NB4 (cell line): ENCODE measurements around the gene LILRA2.

Experiments used
- POLR2A ChIP-seq: IDR thresholded peaks from 2 replicates; pipeline ENCODE4 v1.6.1; 2011; ENCODE audit warnings: mild to moderate bottlenecking; ENCODE audit not compliant: insufficient read length; ENCODE audit errors: extremely low read depth
- TF ChIP-seq, protein P1 (sequence below): IDR thresholded peaks from one replicate; pipeline ENCODE4 v1.5.1; 2012; ENCODE audit warnings: low read depth, low read length

DNA sequence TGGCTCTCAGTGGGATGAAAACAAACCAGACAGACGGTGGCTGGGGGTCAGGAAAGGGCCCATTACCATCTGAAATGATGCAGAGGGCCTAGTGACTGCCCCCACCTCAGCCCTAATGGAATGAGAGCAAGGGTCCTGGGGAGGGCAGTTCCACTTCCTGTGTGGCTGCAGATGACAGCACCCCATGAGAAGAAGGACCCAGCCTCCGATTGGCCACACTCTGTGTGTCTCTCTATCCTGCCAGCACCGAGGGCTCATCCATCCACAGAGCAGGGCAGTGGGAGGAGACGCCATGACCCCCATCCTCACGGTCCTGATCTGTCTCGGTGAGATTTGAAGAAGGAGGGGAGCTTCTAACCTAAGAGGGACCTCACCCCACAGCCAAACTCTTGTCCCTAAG is 57.2 kb downstream of the LILRA2 start:
- TF ChIP-seq POLR2A, result no peak
- TF ChIP-seq, protein P1, sequence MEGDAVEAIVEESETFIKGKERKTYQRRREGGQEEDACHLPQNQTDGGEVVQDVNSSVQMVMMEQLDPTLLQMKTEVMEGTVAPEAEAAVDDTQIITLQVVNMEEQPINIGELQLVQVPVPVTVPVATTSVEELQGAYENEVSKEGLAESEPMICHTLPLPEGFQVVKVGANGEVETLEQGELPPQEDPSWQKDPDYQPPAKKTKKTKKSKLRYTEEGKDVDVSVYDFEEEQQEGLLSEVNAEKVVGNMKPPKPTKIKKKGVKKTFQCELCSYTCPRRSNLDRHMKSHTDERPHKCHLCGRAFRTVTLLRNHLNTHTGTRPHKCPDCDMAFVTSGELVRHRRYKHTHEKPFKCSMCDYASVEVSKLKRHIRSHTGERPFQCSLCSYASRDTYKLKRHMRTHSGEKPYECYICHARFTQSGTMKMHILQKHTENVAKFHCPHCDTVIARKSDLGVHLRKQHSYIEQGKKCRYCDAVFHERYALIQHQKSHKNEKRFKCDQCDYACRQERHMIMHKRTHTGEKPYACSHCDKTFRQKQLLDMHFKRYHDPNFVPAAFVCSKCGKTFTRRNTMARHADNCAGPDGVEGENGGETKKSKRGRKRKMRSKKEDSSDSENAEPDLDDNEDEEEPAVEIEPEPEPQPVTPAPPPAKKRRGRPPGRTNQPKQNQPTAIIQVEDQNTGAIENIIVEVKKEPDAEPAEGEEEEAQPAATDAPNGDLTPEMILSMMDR, result no peak
